Ovary (tissue), 9 donors: ENCODE data around the gene PI4K2A. TPM values are rescaled to one million over a fixed set of nuclear protein-coding genes. Genes with fewer than 3 reads are reported as not detected.

Source experiments
- DNase-seq, 5 donors: peaks; one replicate each; pipeline ENCODE4 v3.0.0-alpha.2; 2019 to 2020
- H3K27ac ChIP-seq, 2 donors: fragments of 200-600 bp; one replicate each; pipeline versions ENCODE4 v1.5.1 to v1.8.0; 2019 to 2022
- H3K27me3 ChIP-seq: fragments of 200-600 bp; one replicate; pipeline ENCODE4 v1.8.0; 2022
- H3K36me3 ChIP-seq: fragments of 200-600 bp; sonication (generic); one replicate; pipeline ENCODE4 v1.5.1; 2019
- H3K4me1 ChIP-seq: one replicate; pipeline ENCODE4 v1.8.1; 2013; ENCODE audit warnings: mild to moderate bottlenecking, moderate library complexity; ENCODE audit not compliant: insufficient read depth
- H3K4me3 ChIP-seq: fragments of 200-600 bp; sonication (generic); one replicate; pipeline ENCODE4 v1.5.1; 2017
- H3K9me3 ChIP-seq, 2 donors: fragments of 200-600 bp in 1 of 2; sonication (generic) in 1 of 2; one replicate each; pipeline versions ENCODE4 v1.5.1 to v1.8.1; 2013 to 2019; ENCODE audit warnings: mild to moderate bottlenecking in 1 of 2, moderate library complexity in 1 of 2
- EP300 ChIP-seq: sonication (generic); formaldehyde crosslinking; IDR thresholded peaks from one replicate; pipeline ENCODE4 v1.6.1; 2017; ENCODE audit warnings: antibody characterized with exemption
- POLR2A ChIP-seq: fragments of 450-650 bp; IDR thresholded peaks from one replicate; pipeline ENCODE4 v1.6.1; 2017; ENCODE audit warnings: antibody characterized with exemption, mild to moderate bottlenecking, moderate library complexity
- WGBS, 3 donors: extraction: QIAGEN DNeasy Blood & Tissue Kit in 1 of 3; methylation state at CpG; one replicate each; pipeline versions ENCODE4 v1.1.5 to v1.1.7; 2013 to 2017; 5-methylcytosine and 5-hydroxymethylcytosine counted together
- intact Hi-C, 4 donors: fragments of 100-400 bp; cut with DNase I; formaldehyde crosslinking; loops; one replicate each; pipeline versions ENCODE4 v1.11.0 to v1.15.1; 2022 to 2023
- polyA plus RNA-seq, 2 donors: library from polyadenylated mRNA; stranded (reverse); fragments of 200-250 nt in 1 of 2; fragments of 350-450 nt in 1 of 2; fragmentation: Illumina TruSeq in 1 of 2; extraction: RNeasy Lipid Tissue Mini Kit (QIAGEN cat#74804) in 1 of 2; gene quantifications; one replicate each; pipeline ENCODE4 v1.2.3, GENCODE V29; 2013 to 2014
- total RNA-seq, 7 donors: library from RNA; depleted of rRNA in 2 of 7; stranded (reverse); fragments of >200 nt in 2 of 7; fragmentation: NEBNext Ultra II Directional in 3 of 7; extraction: Animal tissue kit (Norgen Biotek cat#: 25700) in 3 of 7; gene quantifications; one replicate each; pipeline versions ENCODE4 v1.1.0 to v1.2.4, GENCODE V29; 2016 to 2023
- TF ChIP-seq, protein P1 (sequence below), 3 donors: fragments of 450-650 bp in 2 of 3; fragments of 200-600 bp in 1 of 3; IDR thresholded peaks; one replicate each; pipeline versions ENCODE4 v1.5.1 to v1.8.0; 2016 to 2022; ENCODE audit warnings: antibody characterized with exemption in 3 of 3, mild to moderate bottlenecking in 1 of 3
- donor health status: DM: no; HTN: no; CAD: no; lungs with moderate emphysema.
- donor health status: DM: no; HTN: no; CAD: no.
- donor health status: Bipolar disorder and iron deficiency.
- donor health status: DM: yes; HTN: yes; CAD: no.
- donor health status: DM: no; HTN: no; CAD: no.
- donor health status: DM: yes; HTN: yes; CAD: no.

PI4K2A gene
- total and polyA plus RNA-seq, 9 donors: 10.8 to 23.8 (median 12.6) TPM

GRCh38 chr10:97721871-97722780 lies 81.7 kb downstream of the PI4K2A start:
- Histone ChIP-seq H3K4me3 (no peak overlapping the region), H3K9me3 (no peaks in the 10 kb centered on the region), H3K36me3 (no peaks in the 10 kb centered on the region), H3K27me3 (no peaks in the 10 kb centered on the region), H3K4me1 (peaks cover 2% of the 10 kb centered on the region), H3K27ac (no peak overlapping the region)
- no peak for DNase-seq
- WGBS, 3 donors: 77 to 88% (median 79%) methylated on average over 12 of the region's 12 CpGs
- intact Hi-C loops: loop anchor here in 1 of 4 donors (5.0 kb wide), 1 partner anchor 35 kb away; the partner anchor contains the start of gene AVPI1
- TF ChIP-seq EP300 (no peak), POLR2A (no peak)
- TF ChIP-seq, protein P1, sequence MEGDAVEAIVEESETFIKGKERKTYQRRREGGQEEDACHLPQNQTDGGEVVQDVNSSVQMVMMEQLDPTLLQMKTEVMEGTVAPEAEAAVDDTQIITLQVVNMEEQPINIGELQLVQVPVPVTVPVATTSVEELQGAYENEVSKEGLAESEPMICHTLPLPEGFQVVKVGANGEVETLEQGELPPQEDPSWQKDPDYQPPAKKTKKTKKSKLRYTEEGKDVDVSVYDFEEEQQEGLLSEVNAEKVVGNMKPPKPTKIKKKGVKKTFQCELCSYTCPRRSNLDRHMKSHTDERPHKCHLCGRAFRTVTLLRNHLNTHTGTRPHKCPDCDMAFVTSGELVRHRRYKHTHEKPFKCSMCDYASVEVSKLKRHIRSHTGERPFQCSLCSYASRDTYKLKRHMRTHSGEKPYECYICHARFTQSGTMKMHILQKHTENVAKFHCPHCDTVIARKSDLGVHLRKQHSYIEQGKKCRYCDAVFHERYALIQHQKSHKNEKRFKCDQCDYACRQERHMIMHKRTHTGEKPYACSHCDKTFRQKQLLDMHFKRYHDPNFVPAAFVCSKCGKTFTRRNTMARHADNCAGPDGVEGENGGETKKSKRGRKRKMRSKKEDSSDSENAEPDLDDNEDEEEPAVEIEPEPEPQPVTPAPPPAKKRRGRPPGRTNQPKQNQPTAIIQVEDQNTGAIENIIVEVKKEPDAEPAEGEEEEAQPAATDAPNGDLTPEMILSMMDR (IDR thresholded peaks at IDR 0.05): no peak

GRCh38 chr10:97723001-97723400 lies 82.5 kb downstream of the PI4K2A start:
- no peak for DNase-seq
- intact Hi-C loops: loop anchor here in 1 of 4 donors (5.0 kb wide), 1 partner anchor 36 kb away; the partner anchor contains the start of gene AVPI1
- TF ChIP-seq POLR2A (no peak), EP300 (no peak)
- TF ChIP-seq, protein P1 (IDR thresholded peaks at IDR 0.05): no peak
- H3K27me3 ChIP-seq: no peaks in the 10 kb centered on the region
- no peak overlapping the region for H3K4me3 ChIP-seq
- H3K9me3 ChIP-seq: no peaks in the 10 kb centered on the region
- 73 to 81% (median 79%) methylated on average over 3 of the region's 3 CpGs for WGBS, 3 donors
- no peaks in the 10 kb centered on the region for H3K36me3 ChIP-seq
- no peak overlapping the region for H3K27ac ChIP-seq
- H3K4me1 ChIP-seq: peaks cover 2% of the 10 kb centered on the region

GRCh38 chr10:97724341-97724941 lies 84.0 kb downstream of the PI4K2A start:
- intact Hi-C loops: loop anchor here in 1 of 4 donors (5.0 kb wide), 1 partner anchor 37 kb away; the partner anchor contains the start of gene AVPI1
- no peak for DNase-seq
- Histone ChIP-seq H3K4me1 (no peaks in the 10 kb centered on the region), H3K4me3 (no peak overlapping the region), H3K27ac (no peak overlapping the region), H3K36me3 (no peaks in the 10 kb centered on the region), H3K9me3 (no peaks in the 10 kb centered on the region), H3K27me3 (no peaks in the 10 kb centered on the region)
- 49 to 55% (median 53%) methylated on average over 5 of the region's 5 CpGs for WGBS, 3 donors
- TF ChIP-seq POLR2A (no peak), EP300 (no peak)
- TF ChIP-seq, protein P1 (IDR thresholded peaks at IDR 0.05): no peak

Other genes with a start within 250 kb of the PI4K2A start
- gene RRP12, start 239.3 kb upstream of the PI4K2A start, total RNA-seq: 10 to 100 TPM; 14.7 to 35.8 (median 24.4) TPM
- 1 to 10 TPM; 7.2 to 8.9 TPM for gene RRP12, start 239.3 kb upstream of the PI4K2A start, polyA plus RNA-seq
- gene PGAM1, start 214.5 kb upstream of the PI4K2A start, total RNA-seq: 100 to 1,000 TPM in 6 of 7 donors, 10 to 100 TPM in 1; 98.7 to 233 (median 163) TPM
- gene PGAM1, start 214.5 kb upstream of the PI4K2A start, polyA plus RNA-seq: 100 to 1,000 TPM; 114 to 255 TPM
- gene EXOSC1, start 194.7 kb upstream of the PI4K2A start, total RNA-seq: 10 to 100 TPM; 22.1 to 38.3 (median 26.6) TPM
- gene EXOSC1, start 194.7 kb upstream of the PI4K2A start, polyA plus RNA-seq: 10 to 100 TPM; 26.9 to 36.2 TPM
- 10 to 100 TPM; 17.8 to 28.1 (median 26.2) TPM for gene ZDHHC16, start 194.5 kb upstream of the PI4K2A start, total RNA-seq
- gene ZDHHC16, start 194.5 kb upstream of the PI4K2A start, polyA plus RNA-seq: 10 to 100 TPM; 19.1 to 34.7 TPM
- gene MMS19, start 142.2 kb upstream of the PI4K2A start, total RNA-seq: 10 to 100 TPM; 54.2 to 63.6 (median 56.4) TPM
- gene MMS19, start 142.2 kb upstream of the PI4K2A start, polyA plus RNA-seq: 10 to 100 TPM; 45.3 to 58.4 TPM
- 10 to 100 TPM in 4 of 7 donors, 1 to 10 TPM in 3; 5.7 to 15.2 (median 12.8) TPM for gene UBTD1, start 141.7 kb upstream of the PI4K2A start, total RNA-seq
- 10 to 100 TPM in 1 of 2 donors, under 1 TPM in 1; 0.20 to 11.5 TPM for gene UBTD1, start 141.7 kb upstream of the PI4K2A start, polyA plus RNA-seq
- under 1 TPM in 3 of 7 donors, not detected in 4; 0.37 to 0.46 (median 0.40) TPM for gene ANKRD2, start 67.9 kb upstream of the PI4K2A start, total RNA-seq
- under 1 TPM; 0.11 to 0.17 TPM for gene ANKRD2, start 67.9 kb upstream of the PI4K2A start, polyA plus RNA-seq
- gene HOGA1, start 56.3 kb upstream of the PI4K2A start, total RNA-seq: under 1 TPM in 5 of 7 donors, not detected in 2; 0.12 to 0.80 (median 0.23) TPM
- gene HOGA1, start 56.3 kb upstream of the PI4K2A start, polyA plus RNA-seq: under 1 TPM; 0.05 to 0.60 TPM
- under 1 TPM in 1 of 7 donors, not detected in 6; 0.48 TPM for gene C10orf62, start 51.0 kb upstream of the PI4K2A start, total RNA-seq
- gene C10orf62, start 51.0 kb upstream of the PI4K2A start, polyA plus RNA-seq: not detected
- 10 to 100 TPM in 4 of 7 donors, 1 to 10 TPM in 3; 6.6 to 17.7 (median 12.9) TPM for gene MORN4, start 7.2 kb upstream of the PI4K2A start, total RNA-seq
- gene MORN4, start 7.2 kb upstream of the PI4K2A start, polyA plus RNA-seq: 10 to 100 TPM; 10.9 to 11.5 TPM
- gene AVPI1, start 46.6 kb downstream of the PI4K2A start, total RNA-seq: 100 to 1,000 TPM in 2 of 7 donors, 10 to 100 TPM in 5; 12.0 to 139 (median 31.8) TPM
- gene AVPI1, start 46.6 kb downstream of the PI4K2A start, polyA plus RNA-seq: 10 to 100 TPM; 18.2 to 20.8 TPM
- gene MARVELD1, start 73.1 kb downstream of the PI4K2A start, total RNA-seq: 10 to 100 TPM; 16.2 to 58.5 (median 40.2) TPM
- 10 to 100 TPM; 31.0 to 55.4 TPM for gene MARVELD1, start 73.1 kb downstream of the PI4K2A start, polyA plus RNA-seq
- gene ZFYVE27, start 96.5 kb downstream of the PI4K2A start, total RNA-seq: 10 to 100 TPM; 20.8 to 30.1 (median 25.8) TPM
- 10 to 100 TPM; 14.4 to 23.5 TPM for gene ZFYVE27, start 96.5 kb downstream of the PI4K2A start, polyA plus RNA-seq
- gene SFRP5, start 131.3 kb downstream of the PI4K2A start, total RNA-seq: 1 to 10 TPM in 1 of 7 donors, under 1 TPM in 4, not detected in 2; 0.18 to 3.0 (median 0.41) TPM
- gene SFRP5, start 131.3 kb downstream of the PI4K2A start, polyA plus RNA-seq: under 1 TPM; 0.28 to 0.48 TPM
- gene GOLGA7B, start 209.2 kb downstream of the PI4K2A start, total RNA-seq: under 1 TPM in 5 of 7 donors, not detected in 2; under 0.01 to 0.22 (median 0.05) TPM
- gene GOLGA7B, start 209.2 kb downstream of the PI4K2A start, polyA plus RNA-seq: under 1 TPM; 0.02 to 0.30 TPM